ENCODE results near the gene KCNN1. TPM values are rescaled to one million over a fixed set of nuclear protein-coding genes. Genes with fewer than 3 reads are reported as not detected.

The KCNN1 gene
- total RNA-seq, 1 experiment from 2014 or later: 0.61 TPM

DNA sequence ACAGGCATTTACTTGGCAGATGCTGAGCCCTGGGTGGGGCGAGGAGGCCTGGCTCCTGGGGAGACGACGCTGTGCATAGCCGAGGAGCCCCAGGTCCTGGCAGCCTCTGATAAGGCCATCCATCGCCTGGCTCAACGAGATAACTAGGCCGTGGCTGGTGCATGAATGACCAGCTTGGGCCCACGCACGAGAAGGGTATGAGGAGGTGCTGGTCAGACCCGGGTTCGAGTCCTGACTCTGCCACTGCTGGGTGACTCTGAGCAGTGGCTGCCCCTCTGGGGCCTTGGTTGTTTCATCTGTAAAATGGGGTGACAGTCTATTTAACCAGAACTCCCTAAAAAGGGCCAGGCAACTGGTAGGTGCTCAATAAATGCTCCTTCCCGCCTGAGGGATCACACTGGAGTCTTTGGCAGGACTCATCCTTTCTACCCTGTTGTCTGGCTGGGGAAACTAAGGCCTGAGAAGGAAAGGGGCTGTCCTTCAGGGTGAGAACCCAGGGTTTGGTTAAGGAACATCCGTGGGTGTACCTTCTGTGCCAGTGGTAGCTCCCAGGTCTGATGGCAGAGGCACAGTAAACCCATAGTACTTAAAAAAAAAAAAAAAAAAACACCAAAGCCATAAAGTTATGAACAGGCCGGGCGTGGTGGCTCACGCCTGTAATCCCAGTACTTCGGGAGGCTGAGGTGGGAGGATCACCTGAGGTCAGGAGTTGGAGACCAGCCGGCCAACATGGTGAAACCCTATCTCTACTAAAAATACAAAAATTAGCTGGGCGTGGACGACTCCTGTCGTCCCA lies 33.0 kb downstream of the KCNN1 start:
- ChIA-PET RAD21 (ENCODE audit: low non-redundant PET in 1 of 2, low total read pairs in 2 of 2, uncharacterized antibody in 2 of 2, unreplicated experiment in 2 of 2) (no interaction called here), CTCF (interaction anchor here (0.6 to 1.5 kb wide), 2 partner anchors 53 to 59 kb away, joined by 3 to 5 read pairs; no protein-coding TSS in a partner anchor), POLR2A (interaction anchor here (0.6 to 1.2 kb wide), 4 partner anchors 52 to 281 kb away, joined by 3 to 4 read pairs (median 3); partner anchors contain the start of gene JUND)
- Histone ChIP-seq H3K79me2 (ENCODE audit: insufficient read depth, low read length) (peaks cover 26% of the 10 kb centered on the region), H3K4me2 (ENCODE audit: low read length) (peak overlapping the region; percentile 94), H3K4me3 (replicated peaks in 1 of 2; ENCODE audit: low read depth in 1 of 2, low read length in 2 of 2) (peak overlapping the region in 1 of 2 experiments; percentile 73; a peak in 1 of 4 replicates), H3K27ac (ENCODE audit: low read depth, low read length) (peak overlapping the region; percentile 97), H3K9me2 (ENCODE audit: insufficient read depth) (no peaks in the 10 kb centered on the region), H3K9me3 (ENCODE audit: control insufficient read depth in 1 of 2, insufficient read depth in 1 of 2, low read depth in 1 of 2, low read length in 2 of 2) (no peaks in the 10 kb centered on the region), H4K20me1 (ENCODE audit: insufficient read depth) (no peaks in the 10 kb centered on the region), H3K36me3 (ENCODE audit: control insufficient read depth in 1 of 2, insufficient read depth in 2 of 2, low read length in 2 of 2) (no peaks in the 10 kb centered on the region; a peak in 1 of 4 replicates), H3K4me1 (ENCODE audit: control insufficient read depth in 1 of 2, insufficient read depth in 2 of 2, low read length in 2 of 2) (peaks cover 28 to 58% of the 10 kb centered on the region in 2 experiments), H3K9ac (ENCODE audit: low read length) (peak overlapping the region; percentile 86), H3K27me3 (ENCODE audit: insufficient read depth, low read length) (no peaks in the 10 kb centered on the region), H2AFZ (ENCODE audit: low read depth, low read length, poor library complexity, severe bottlenecking) (no peak overlapping the region)
- ATAC-seq (no peak), DNase-seq (ENCODE audit: low read depth, low spot score) (no peak)
- intact Hi-C loops (cut with micrococcal nuclease): loop anchor here (5.0 to 10.0 kb wide), 2 partner anchors 143 to 155 kb away; partner anchors contain the start of genes PIK3R2 and RPL18A
- TF ChIP-seq, protein P1, sequence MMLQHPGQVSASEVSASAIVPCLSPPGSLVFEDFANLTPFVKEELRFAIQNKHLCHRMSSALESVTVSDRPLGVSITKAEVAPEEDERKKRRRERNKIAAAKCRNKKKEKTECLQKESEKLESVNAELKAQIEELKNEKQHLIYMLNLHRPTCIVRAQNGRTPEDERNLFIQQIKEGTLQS (IDR thresholded peaks at IDR 0.05): no peak
- TF ChIP-seq CEBPB (IDR thresholded peaks at IDR 0.05; ENCODE audit: low read depth): no peak
- TF ChIP-seq ELF1 (IDR thresholded peaks at IDR 0.05; ENCODE audit: borderline replicate concordance, low read depth): no peak
- no peak for TF ChIP-seq TCF7L2 (IDR thresholded peaks at IDR 0.05; ENCODE audit: borderline replicate concordance, extremely low read depth, insufficient read depth, insufficient read length)
- TF ChIP-seq, protein P2, sequence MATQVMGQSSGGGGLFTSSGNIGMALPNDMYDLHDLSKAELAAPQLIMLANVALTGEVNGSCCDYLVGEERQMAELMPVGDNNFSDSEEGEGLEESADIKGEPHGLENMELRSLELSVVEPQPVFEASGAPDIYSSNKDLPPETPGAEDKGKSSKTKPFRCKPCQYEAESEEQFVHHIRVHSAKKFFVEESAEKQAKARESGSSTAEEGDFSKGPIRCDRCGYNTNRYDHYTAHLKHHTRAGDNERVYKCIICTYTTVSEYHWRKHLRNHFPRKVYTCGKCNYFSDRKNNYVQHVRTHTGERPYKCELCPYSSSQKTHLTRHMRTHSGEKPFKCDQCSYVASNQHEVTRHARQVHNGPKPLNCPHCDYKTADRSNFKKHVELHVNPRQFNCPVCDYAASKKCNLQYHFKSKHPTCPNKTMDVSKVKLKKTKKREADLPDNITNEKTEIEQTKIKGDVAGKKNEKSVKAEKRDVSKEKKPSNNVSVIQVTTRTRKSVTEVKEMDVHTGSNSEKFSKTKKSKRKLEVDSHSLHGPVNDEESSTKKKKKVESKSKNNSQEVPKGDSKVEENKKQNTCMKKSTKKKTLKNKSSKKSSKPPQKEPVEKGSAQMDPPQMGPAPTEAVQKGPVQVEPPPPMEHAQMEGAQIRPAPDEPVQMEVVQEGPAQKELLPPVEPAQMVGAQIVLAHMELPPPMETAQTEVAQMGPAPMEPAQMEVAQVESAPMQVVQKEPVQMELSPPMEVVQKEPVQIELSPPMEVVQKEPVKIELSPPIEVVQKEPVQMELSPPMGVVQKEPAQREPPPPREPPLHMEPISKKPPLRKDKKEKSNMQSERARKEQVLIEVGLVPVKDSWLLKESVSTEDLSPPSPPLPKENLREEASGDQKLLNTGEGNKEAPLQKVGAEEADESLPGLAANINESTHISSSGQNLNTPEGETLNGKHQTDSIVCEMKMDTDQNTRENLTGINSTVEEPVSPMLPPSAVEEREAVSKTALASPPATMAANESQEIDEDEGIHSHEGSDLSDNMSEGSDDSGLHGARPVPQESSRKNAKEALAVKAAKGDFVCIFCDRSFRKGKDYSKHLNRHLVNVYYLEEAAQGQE (IDR thresholded peaks at IDR 0.05; ENCODE audit: low read depth): no peak
- TF ChIP-seq ZNF274 (IDR thresholded peaks at IDR 0.05; ENCODE audit: low read depth, low read length): no peak
- no peak for TF ChIP-seq SP1 (IDR thresholded peaks at IDR 0.05; ENCODE audit: low read depth)
- TF ChIP-seq ZFX (IDR thresholded peaks at IDR 0.05): no peak
- no peak for TF ChIP-seq FOSL1 (IDR thresholded peaks at IDR 0.05; ENCODE audit: low read depth)
- no peak for TF ChIP-seq RAD21 (IDR thresholded peaks at IDR 0.05; ENCODE audit: low read depth)
- TF ChIP-seq JUND (IDR thresholded peaks at IDR 0.05): no peak
- TF ChIP-seq POLR2A (IDR thresholded peaks at IDR 0.05; ENCODE audit: borderline replicate concordance, extremely low read depth, insufficient read depth, insufficient read length): no peak
- TF ChIP-seq, protein P3, sequence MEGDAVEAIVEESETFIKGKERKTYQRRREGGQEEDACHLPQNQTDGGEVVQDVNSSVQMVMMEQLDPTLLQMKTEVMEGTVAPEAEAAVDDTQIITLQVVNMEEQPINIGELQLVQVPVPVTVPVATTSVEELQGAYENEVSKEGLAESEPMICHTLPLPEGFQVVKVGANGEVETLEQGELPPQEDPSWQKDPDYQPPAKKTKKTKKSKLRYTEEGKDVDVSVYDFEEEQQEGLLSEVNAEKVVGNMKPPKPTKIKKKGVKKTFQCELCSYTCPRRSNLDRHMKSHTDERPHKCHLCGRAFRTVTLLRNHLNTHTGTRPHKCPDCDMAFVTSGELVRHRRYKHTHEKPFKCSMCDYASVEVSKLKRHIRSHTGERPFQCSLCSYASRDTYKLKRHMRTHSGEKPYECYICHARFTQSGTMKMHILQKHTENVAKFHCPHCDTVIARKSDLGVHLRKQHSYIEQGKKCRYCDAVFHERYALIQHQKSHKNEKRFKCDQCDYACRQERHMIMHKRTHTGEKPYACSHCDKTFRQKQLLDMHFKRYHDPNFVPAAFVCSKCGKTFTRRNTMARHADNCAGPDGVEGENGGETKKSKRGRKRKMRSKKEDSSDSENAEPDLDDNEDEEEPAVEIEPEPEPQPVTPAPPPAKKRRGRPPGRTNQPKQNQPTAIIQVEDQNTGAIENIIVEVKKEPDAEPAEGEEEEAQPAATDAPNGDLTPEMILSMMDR (IDR thresholded peaks at IDR 0.05 in 2 of 3, conservative IDR thresholded peaks at IDR 0.05 in 1 of 3; ENCODE audit: borderline replicate concordance in 1 of 3, insufficient read depth in 1 of 3, low read depth in 2 of 3, low read length in 2 of 3): no peak
- no peak for TF ChIP-seq EZH2phosphoT487 (IDR thresholded peaks at IDR 0.05; ENCODE audit: borderline replicate concordance)
- TF ChIP-seq YY1 (IDR thresholded peaks at IDR 0.05; ENCODE audit: extremely low read depth, insufficient replicate concordance, low read depth, low read length): no peak
- TF ChIP-seq, protein P4, sequence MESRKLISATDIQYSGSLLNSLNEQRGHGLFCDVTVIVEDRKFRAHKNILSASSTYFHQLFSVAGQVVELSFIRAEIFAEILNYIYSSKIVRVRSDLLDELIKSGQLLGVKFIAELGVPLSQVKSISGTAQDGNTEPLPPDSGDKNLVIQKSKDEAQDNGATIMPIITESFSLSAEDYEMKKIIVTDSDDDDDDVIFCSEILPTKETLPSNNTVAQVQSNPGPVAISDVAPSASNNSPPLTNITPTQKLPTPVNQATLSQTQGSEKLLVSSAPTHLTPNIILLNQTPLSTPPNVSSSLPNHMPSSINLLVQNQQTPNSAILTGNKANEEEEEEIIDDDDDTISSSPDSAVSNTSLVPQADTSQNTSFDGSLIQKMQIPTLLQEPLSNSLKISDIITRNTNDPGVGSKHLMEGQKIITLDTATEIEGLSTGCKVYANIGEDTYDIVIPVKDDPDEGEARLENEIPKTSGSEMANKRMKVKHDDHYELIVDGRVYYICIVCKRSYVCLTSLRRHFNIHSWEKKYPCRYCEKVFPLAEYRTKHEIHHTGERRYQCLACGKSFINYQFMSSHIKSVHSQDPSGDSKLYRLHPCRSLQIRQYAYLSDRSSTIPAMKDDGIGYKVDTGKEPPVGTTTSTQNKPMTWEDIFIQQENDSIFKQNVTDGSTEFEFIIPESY (IDR thresholded peaks at IDR 0.05; ENCODE audit: extremely low read depth, insufficient replicate concordance, low read length): no peak
- no TSS peak for BruUV-seq (replicated peaks)

Data from HCT116 (cell line).